DMS 273 treated with DMSO at 0.1 percent for 48 hours (cell line): ENCODE data around the gene KLC3.
"Not testable (repeated sequence)": the region's sequence is repeated elsewhere in the genome, so short reads cannot be mapped to it uniquely, and the experiment has no call there.

Experiments
- DNase-seq: peaks from one replicate; lab custom pipeline; 2025; lab: John Stamatoyannopoulos, UW

The KLC3 gene

GRCh38 chr19:45340232-45340898, at the start of gene KLC3:
KLC3 (plus strand) TSS chr19:45340750; CDS start chr19:45345542, 4,792 bp downstream.
- DNase-seq, result no peak

DNA sequence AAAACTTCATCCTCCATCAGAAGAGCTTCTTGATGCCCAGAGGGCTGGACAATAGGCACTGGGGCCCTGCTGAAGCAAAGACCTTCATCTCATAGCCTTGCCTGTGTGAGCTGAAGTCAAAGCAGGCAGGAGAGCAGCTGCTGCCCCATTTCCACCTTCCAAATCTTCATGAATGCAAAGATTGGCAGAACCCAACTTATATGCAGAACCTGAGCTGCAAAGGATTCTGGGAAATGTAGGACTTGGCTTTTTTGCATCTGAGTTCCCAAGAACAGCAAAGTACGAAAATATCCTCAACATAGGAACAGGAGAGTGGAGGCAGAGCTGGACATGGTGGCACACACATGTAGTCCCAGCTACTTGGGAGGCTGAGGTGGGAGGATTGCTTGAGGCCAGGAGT, 48.7 kb upstream of the KLC3 start:
- DNase-seq, result no peak

DNA sequence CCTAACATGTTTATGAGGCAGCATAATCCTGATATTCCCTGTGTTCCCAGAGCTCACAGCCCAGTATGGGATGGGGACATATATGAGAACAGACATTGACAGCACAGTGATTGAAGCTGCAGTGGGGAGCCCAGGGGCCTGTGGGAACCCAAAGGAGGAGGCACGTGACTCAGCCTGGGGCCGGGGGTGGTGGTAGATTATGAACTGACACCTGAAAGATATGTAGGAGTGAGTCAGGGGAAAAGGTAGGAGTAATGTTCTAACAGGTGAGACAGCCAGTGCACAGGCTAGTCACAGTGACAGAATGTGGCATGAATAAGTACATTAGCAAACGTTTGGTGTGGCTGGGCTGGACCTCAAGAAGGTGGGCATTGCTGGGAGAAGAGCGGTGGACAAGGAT, 46.9 kb upstream of the KLC3 start:
- no peak for DNase-seq

DNA sequence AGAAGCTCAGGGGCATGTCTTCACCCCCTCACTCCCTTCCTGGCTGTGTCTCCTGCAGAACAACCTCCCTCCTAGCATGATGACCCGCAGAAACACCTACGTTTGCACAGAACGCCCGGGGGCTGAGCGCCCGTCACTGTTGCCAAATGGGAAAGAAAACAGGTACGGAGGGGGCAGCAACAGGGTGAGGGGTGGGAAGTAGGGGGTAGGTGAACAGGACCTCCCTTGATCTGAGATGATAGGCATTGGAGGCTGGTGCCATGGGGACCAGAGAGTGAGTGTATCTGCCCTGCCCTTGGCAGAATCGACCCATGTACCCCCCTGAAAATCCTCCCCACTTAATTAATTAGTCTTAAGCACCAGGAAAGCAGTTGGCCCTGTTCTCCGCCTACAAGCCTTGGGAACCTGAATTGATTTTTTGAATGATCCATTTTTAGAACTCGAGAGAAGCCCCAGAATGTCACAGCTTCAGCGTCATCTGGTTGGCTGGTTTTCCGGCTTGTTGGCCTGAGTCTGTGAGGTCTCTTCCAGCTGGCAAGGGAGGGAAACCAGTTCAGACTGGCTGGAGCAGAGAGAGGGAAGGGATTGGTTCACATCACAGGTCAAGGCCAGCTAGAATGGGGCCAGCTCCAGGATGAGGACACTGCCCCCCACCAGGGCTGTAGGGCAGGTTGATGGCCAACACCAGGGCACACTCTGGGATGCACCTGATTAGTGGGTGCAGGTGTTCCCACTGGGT, 46.1 kb upstream of the KLC3 start:
- DNase-seq, result no peak

DNA sequence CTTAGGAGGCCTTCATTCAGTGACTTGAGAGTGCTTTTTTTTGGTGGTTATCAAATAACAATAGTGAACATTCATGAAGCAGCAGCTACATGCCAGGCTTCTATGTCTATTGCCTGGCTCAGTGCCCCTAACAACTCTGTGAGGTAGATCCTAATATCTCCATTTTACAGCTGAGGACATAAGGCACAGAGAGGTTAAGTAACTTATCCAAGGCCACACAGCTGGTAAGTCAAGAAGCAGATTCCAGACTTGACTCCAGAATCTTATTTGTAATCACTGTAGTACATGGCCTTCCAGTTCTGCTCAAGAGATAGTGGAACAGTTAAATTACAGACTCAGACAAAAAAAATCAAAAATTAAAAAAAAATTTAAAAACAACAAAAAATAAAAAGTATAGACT, 44.7 kb upstream of the KLC3 start:
- DNase-seq, result no peak

DNA sequence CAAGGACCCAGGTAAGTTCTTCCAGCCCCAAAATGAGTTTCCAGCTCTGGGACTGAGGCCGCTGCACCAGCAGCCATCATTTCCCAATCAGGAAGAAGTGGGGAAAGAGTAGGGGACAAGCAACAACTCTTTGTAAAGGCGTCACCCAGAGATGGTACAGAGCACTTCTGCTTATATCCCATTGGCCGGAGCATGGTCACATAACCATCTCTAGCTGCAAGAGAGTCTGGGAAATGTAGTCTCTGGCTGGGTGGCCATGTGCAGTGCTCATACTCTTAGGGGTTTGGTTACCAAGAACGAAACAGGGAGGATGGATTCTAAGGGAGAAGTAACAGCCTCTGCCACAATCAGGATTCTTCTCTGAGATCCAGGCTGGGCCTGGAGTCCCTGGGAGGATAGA, 44.2 kb upstream of the KLC3 start:
- no peak for DNase-seq

GRCh38 chr19:45297674-45298073, 42.9 kb upstream of the KLC3 start:
- DNase-seq, result peak; percentile 23

- no peak for DNase-seq
Observed at GRCh38 chr19:45298264-45298663, 42.3 kb upstream of the KLC3 start.

GRCh38 chr19:45299719-45300118, 40.8 kb upstream of the KLC3 start:
- DNase-seq, result no peak

- no peak for DNase-seq
Observed at GRCh38 chr19:45302416-45302815, 38.1 kb upstream of the KLC3 start.

- no peak for DNase-seq
Observed at GRCh38 chr19:45303269-45304060, 37.1 kb upstream of the KLC3 start.

DNA sequence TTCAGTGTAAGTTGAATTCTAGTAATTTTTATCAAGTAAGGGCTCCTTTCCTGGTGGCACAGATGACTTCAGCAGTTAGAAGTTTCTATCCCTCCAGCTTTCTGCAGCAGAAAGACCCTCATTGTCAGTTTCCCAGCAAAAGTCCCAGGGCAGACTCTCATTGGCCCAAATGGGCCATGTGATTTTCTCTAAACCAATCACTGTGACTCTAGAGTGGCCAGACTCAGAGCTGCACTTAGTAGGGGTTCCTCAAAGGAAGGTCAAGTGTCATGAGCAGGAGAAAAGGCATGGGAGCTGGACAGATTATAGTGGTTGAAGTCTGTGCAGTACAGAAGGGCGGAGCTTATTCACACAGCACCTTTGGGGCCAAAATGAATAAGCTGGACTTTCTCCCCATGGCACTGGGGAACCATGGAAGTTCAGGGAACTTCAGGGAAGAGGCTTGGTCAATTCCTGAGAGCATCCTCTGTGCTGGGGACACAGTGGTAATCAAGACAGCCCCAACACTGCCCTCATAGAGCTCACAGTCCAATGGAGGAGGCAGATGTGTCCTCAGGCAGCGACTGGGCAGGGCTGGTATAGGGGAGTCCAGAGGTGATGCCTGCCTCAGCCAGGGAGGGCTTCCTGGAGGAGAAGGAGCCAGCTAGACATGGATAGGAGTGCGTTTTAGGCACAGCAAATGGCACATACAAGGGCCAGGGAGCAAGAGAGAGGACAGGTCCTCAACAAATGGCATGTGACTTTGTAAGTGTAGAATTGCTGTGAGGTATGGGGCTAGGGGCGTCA, 36.2 kb upstream of the KLC3 start:
- DNase-seq, result no peak

DNA sequence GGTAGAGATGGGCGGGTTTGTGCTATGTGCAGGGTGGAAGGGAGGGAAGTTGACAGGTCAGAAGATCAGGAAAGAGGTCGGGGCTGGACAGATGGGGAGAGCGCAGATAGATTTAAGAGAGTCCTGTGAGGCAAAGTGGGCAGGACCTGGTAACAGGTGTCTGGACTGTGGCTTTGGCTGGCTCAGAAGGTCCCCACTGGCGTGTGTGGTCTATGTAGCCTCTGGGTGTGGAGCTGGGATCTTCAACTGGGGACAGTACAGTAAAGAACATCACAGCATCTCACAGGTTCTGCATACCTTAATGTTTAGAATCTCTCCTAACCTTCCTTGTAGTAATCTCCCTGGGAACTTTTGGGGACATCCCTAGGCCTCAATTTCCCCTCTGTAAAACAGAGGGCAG, 35.5 kb upstream of the KLC3 start:
- no peak for DNase-seq

- DNase-seq, result no peak
Observed at GRCh38 chr19:45305421-45305820, 35.1 kb upstream of the KLC3 start.

- no peak for DNase-seq
Observed at GRCh38 chr19:45306040-45306439, 34.5 kb upstream of the KLC3 start.

DNA sequence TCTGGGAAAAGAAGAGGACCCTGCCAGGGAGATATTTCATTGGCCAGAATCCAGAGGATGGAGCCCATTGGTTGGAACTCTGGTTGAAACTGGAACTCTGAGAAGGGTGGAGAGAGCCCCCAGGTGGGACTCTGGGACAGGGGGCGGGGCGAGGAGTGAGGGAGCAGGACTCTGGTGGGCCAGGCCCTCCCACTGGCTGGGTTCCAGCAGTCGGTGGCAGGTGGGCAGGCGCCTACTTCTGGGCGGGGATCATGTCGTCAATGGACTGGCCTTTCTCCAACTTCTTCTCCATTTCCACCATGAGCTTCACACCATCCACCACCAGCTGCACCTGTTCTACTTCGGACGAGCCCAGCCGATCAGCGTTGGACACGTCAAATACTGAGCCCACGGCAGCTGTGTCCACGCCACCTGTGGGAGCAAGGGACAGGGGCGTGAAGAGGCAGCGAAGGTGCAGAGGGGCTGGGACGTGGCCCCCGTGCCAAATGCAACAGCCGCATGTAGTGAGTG, 34.0 kb upstream of the KLC3 start:
- peak; percentile 45 for DNase-seq

DNA sequence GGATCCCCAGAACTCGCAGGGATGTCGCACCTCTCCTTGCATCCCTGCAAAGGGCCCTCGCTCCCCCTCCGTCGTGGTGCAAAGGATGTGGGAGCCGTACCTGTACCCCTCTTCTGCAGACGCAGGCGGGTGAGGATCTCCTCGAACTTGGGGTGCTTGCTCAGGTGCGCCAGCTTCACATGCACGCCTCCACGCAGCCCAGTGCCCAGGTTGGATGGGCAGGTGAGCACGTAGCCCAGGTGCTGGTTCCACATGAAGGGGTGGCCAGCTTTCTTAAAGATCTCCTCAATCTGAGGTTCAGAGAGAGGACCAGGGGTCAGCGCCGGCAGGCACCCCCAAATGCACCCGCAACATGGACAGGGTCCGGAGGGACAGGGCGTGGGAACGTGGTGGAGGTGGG, 33.2 kb upstream of the KLC3 start:
- DNase-seq, result no peak

- not testable (repeated sequence) for DNase-seq
Observed at GRCh38 chr19:45309322-45309721, 31.2 kb upstream of the KLC3 start.

- DNase-seq, result no peak
Observed at GRCh38 chr19:45311621-45312020, 28.9 kb upstream of the KLC3 start.

DNA sequence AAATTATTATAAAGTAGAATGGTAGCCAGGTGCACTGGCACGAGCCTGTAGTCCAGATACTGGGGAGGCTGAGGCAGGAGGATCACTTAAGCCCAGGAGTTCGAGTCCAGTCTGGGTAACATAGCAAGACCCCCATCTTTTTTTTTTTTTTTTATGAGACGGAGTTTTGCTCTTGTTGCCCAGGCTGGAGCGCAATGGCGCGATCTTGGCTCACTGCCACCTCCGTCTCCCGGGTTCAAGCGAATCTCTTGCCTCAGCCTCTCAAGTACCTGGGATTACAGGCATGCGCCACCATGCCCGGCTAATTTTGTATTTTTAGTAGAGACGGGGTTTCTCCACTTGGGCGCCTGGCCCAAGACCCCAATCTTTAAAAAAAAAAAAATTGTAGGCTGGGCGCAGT, 28.3 kb upstream of the KLC3 start:
- DNase-seq, result not testable (repeated sequence)

DNA sequence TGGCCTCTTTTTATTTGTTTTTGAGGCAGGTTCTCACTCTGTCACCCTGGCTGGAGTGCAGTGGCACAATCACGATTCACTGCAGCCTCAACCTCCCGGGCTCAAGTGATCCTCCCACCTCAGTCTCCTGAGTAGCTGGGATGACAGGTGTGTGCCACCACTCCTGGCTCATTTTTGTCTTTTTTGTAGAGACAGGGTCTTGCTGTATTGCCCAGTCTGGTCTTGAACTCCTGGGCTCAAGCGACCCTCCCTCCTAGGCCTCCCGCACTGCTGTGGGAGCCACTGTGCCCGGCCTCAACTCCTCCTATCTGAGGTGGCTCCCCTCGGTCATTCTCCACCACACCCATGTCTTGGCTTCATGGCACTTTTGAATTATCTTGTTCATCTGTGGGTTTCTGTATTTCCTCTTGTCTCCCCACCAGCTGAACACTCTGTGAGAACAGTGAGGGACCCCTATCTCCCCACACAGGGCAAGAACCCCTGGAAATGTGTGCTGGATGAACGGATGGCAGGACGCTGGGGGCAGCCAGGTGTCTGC, 25.8 kb upstream of the KLC3 start:
- no peak for DNase-seq

DNA sequence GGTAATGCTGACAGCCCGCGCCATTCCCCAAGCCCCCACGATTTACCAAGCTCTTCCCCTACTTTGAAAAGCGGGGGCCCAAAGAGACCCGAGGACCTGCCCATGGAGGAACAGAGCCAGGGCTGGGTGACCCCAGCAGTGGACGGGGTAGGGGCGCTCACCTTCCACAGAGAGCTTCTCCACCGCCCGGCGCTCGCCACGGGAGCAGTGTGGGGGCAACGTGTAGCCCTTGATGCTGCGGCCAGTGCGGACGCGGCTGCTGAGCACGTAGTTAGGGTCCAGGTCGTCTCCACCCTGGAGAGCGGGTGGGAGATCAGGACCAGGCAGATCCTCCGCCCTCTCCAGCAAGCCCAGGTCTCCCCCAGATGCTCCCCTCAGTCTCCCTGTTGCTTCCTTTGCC, 25.2 kb upstream of the KLC3 start:
- DNase-seq, result no peak
